T47D (cell line): ENCODE measurements around the gene CFLAR.
"Not testable (repeated sequence)": the region's sequence is repeated elsewhere in the genome, so short reads cannot be mapped to it uniquely, and the experiment has no call there.

ENCODE experiments used
- DNase-seq, 2 experiments: peaks; one replicate each; pipeline versions ENCODE4 v3.0.0 to v3.0.0-alpha.2; 2011 to 2012; ENCODE audit warnings: low read depth in 1 of 2, low spot score in 1 of 2
- JUND ChIP-seq: IDR thresholded peaks from 2 replicates; pipeline ENCODE4 v1.6.1; 2012; ENCODE audit warnings: low read depth
- in situ Hi-C: cut with HindIII; loops from 2 replicates; pipeline ENCODE4 v1.10.0; 2016; ENCODE audit warnings: low sequenced_read_pairs, low pct_unique_long_range_greater_than_20kb

Gene CFLAR

DNA sequence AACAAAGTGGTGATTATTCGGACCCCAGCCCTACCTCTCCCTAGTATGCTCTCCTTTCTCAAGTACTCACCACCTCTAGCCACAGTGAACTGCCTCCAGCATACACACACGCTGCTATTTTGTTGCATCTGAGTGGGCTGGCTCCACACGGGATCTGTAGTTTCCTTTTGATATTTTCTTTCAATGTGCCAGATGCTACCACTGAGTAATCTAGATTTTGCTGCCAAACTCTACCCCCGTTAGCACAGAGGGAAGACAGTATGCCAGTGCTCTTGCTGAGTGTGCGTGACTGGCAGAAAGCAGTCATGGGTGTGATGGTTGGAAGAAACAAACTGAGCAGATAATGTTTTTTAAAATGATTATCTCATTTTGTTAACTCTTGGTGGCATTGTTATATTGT is 11.6 kb downstream of the CFLAR start:
- TF ChIP-seq JUND: no peak
- in situ Hi-C loops: no loop called here
- no peak for DNase-seq

DNA sequence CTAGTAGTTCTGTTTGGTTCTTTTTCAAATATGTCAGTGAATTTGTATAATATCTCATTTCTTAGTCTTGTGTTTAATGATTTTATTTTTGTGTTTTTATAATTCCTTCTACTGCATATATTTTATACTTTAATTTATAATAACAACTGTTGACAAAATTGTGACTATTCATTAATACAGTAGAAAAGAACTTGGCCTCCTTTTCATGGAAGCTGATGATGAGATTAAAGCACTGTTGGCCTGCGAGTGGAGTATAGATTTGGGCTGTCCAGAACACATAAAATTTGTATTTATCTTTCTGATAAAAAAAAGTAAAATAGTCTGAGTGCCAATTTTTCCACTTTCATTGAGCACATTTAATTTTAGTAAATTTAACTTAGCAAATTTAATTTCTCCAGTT is 12.1 kb downstream of the CFLAR start:
- in situ Hi-C loops: no loop called here
- TF ChIP-seq JUND: no peak

DNA sequence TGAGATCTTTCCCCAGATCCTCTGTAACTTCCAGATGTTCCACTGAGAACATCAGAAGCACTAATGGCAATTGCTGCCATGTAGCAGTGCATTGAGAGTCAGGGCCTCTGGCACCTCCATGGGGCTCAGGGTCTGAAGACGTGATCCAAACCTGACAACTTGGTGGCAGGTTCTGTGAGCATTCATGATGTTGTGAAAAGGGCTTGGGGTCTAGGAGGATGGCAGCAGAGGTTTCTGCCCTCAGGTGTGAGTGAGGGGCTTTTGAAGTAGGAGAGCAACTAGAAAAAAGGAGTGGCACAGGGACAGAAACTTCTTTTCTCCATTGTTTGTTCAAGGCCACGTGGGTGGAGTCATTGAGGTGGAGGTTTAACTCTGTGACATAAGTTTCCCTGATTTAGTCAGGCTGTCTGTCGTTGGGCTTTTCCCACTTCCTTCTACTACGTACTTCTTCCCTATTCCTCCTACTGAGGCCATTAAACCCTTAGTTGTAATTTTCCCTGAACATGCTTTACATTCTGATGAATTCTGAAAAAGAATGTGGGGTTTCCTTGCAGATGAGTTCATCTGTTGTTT is 13.1 kb downstream of the CFLAR start:
- no peak for DNase-seq
- no peak for TF ChIP-seq JUND
- in situ Hi-C loops: no loop called here

More for the DNA sequence above, 12.1 kb downstream of the CFLAR start:
- no peak for DNase-seq

DNA sequence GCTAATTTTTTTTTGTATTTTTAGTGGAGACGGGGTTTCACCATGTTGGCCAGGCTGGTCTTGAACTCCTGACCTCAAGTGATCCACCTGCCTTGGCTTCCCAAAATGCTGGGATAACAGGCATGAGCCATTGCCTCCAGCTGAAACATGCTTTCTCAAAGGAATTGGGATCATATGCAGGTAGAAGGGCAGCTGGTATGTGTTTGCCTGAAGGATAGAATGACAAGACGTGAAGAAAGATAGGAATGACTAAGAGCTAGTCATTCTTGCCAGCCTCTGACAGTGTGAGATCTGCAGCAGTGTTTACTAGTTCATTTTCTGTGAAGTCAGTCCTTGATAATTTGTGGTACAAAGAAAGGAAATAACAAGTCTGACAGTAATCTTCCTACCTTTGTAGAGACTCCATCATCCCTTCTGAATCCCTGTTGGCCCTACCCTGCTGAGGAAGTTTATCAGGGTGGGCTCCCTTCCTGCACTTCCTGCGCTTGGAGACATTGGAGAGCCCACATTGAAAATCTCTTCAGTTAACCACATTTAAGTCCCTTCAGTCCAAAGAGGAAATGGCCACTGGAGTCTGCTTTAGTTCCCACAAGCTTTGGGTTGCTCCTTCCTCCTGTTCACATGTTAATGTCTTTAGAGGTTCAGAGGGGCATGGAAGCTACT is 14.7 kb downstream of the CFLAR start:
- in situ Hi-C loops: no loop called here
- DNase-seq: no peak
- no peak for TF ChIP-seq JUND

DNA sequence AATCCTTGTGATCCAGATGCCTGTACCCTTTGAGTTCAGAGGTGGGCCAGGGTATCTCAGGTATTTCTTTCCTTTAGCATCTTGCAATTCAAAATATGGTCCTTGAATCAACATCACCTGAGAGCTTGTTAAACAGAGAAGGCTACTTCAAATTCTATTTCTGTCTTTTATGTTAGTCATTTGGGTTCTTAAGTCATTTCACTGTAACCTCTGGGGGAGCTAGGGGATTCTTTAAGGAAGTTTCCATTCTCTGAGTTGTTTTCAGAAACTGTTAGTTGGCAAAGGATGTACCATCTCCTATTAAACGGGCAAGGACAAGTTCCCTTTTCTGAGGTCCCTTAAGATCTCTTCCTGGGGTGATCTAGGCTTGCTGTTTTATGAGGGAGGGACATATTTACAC is 16.6 kb downstream of the CFLAR start:
- DNase-seq: no peak
- in situ Hi-C loops: no loop called here
- no peak for TF ChIP-seq JUND

DNA sequence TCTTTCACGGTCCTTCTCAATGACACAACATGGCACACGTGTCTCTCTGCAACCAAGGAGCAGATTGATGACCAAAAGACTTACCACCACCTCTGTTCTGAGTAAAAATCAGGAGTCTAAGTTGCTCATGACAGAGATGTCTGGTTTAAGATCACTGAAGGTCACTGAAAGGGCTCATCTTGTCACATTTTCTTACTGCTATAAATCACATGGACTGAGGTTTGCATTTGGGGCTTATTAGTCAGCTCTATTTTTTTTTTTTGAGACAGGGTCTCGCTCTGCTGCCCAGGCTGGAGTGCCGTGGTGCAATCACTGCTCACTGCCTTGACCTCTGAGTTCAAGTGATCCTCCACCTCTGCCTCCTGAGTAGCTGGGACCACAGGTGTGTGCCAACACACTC is 19.4 kb downstream of the CFLAR start:
- no peak for TF ChIP-seq JUND
- in situ Hi-C loops: no loop called here
- no peak for DNase-seq

DNA sequence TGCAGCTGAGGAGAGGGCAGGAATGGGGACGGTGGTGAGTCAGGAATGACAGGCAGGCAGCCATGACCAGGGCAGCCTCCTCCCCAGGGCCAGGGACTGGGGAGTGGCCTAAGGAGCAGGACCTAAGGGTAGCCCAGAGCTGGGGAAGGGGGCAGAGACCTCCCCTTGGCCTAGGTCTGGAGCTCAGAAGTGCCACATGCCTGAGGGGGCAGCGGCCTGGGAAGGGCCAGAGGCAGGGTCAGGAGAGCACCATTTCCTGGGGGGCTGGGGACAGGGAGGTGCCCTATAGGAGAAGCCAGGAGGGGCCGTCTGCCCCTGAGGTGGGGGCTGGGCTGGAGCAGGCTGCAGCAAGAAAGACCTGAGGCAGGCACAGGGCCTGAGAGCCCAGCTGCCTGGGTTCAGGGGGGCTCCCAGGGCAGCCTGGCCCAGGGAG is 20.9 kb downstream of the CFLAR start:
- DNase-seq: no peak
- in situ Hi-C loops: no loop called here
- no peak for TF ChIP-seq JUND

DNA sequence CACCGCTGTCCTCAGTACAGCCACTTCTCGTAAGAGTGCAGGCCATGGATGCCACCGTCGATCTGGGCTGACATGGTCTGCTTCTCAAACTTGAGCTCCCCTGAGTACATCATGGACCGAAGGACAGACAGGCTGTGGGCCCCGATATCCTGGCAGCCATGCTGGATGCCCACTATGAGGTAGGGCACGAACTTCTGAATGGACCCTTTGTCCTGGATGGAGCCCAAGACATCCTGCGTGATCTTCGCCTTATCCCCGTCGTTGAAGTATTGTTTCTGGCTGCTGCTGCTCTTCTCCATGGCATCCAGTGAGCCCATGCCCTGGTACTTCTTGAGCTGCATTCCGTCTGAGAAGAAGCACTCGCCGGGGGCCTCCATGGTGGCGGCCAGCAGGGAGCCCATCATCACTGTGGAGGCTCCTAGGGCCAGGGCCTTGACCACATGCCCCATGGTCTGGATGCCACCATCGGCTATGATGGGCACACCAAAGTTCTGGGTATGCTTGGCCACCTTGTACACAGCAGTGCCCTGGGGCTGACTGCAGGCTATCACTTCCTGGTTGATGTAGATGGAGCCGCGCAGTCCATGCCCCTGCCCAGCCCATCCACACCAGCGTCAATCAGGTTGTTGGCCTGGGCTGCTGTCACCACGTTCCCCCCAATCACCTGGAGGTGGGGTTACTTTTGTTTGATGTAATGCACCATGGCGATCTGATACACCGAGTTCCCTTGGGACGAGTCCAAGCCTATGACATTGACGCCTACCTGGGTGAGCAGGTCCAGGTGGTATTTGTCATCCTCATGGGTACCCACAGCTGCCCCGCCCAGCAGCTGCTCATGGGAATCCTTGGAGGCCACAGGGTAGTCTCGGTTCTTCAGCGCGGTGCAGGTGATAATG is 21.8 kb downstream of the CFLAR start:
- no peak for DNase-seq
- in situ Hi-C loops: no loop called here
- TF ChIP-seq JUND: no peak

DNA sequence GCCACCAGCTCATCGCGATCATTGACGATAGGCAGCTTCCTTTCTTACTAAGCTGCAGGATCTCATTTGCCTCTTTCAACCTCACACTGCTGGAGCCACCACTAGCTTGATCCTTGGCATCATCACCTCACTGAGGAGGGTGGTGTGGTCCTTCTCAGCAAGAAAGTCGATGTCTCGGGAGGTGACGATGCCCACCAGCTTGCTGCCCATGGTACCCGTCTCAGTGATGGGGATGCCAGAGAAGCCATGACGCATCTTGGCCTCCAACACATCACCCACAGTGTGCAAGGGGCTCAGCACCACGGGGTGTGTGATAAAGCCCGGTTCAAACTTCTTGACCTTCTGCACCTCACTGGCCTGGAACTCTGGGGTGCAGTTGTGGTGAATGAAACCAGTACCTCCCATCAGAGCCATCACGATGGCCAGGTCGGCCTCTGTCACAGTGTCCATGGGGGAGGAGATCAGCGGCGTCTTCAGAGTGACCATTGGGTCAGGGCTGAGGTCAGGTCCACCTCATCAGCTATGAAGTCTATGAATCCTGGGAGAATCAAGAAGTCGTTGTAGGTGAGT is 22.5 kb downstream of the CFLAR start:
- no peak for TF ChIP-seq JUND
- in situ Hi-C loops: no loop called here
- no peak for DNase-seq

DNA sequence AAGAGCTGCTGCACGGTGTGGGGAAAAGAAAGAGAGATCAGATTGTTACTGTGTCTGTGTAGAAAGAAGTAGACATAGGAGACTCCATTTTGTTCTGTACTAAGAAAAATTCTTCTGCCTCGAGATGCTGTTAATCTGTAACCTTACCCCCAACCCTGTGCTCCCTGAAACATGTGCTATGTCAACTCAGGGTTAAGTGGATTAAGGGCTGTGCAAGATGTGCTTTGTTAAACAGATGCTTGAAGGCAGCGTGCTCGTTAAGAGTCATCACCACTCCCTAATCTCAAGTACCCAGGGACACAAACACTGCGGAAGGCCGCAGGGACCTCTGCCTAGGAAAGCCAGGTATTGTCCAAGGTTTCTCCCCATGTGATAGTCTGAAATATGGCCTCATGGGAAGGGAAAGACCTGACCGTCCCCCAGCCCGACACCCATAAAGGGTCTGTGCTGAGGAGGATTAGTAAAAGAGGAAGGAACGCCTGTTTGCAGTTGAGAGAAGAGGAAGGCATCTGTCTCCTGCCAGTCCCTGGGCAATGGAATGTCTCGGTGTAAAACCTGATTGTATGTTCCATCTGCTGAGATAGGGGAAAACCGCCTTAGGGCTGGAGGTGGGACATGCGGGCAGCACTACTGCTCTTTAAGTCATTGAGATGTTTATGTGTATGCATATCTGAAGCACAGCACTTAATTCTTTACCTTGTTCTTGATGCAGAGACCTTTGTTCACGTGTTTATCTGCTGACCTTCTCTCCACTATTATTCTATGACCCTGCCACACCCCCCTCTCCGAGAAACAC is 23.2 kb downstream of the CFLAR start:
- in situ Hi-C loops, DNase-seq: not testable (repeated sequence)

DNA sequence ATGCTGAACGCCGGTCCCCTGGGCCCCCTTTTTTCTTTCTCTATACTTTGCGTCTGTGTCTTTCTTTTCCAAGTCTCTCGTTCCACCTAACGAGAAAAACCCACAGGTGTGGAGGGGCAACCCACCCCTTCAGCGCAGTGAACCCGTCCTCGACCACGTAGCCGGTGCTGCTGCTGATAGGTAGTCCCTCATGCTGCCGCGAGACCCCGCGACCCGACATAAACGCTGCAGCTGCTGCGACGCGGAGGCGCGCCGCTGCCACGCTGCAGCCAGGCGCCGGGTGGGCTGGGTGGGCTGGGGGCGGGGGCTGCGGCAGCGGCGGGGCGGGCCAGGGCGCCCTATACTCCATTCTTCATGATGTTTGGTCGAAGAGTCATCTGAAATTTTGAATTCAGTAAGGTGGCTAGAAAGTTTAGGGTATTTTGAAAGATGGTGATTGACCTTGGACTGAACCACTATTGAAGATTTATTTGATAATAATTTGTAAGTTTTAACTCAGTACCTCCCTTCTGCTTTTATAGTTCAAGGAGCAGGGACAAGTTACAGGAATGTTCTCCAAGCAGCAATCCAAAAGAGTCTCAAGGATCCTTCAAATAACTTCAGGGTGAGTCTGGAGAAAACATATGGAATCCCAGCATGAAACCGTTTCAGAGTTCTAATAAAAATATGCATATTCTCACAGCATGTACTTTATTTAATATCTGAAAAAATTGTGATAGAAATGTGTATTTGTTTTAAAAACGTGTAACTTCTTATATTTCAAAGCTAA is 24.1 kb downstream of the CFLAR start:
- in situ Hi-C loops: no loop called here
- DNase-seq: no peak
- TF ChIP-seq JUND: no peak
